HG03439 (cell line): ENCODE data around the gene RGS12.
"Not testable (repeated sequence)": the region's sequence is repeated elsewhere in the genome, so short reads cannot be mapped to it uniquely, and the experiment has no call there.

ENCODE experiments used
- ATAC-seq: cut with Tn5 transposase; IDR thresholded peaks from one replicate; pipeline ENCODE4 v1.9.1; 2021; ENCODE audit warnings: mild to moderate bottlenecking, moderate library complexity; ENCODE audit not compliant: unreplicated experiment

The RGS12 gene

GRCh38 chr4:3296651-3297050 lies 3.8 kb downstream of the RGS12 start:
- ATAC-seq: no peak

DNA sequence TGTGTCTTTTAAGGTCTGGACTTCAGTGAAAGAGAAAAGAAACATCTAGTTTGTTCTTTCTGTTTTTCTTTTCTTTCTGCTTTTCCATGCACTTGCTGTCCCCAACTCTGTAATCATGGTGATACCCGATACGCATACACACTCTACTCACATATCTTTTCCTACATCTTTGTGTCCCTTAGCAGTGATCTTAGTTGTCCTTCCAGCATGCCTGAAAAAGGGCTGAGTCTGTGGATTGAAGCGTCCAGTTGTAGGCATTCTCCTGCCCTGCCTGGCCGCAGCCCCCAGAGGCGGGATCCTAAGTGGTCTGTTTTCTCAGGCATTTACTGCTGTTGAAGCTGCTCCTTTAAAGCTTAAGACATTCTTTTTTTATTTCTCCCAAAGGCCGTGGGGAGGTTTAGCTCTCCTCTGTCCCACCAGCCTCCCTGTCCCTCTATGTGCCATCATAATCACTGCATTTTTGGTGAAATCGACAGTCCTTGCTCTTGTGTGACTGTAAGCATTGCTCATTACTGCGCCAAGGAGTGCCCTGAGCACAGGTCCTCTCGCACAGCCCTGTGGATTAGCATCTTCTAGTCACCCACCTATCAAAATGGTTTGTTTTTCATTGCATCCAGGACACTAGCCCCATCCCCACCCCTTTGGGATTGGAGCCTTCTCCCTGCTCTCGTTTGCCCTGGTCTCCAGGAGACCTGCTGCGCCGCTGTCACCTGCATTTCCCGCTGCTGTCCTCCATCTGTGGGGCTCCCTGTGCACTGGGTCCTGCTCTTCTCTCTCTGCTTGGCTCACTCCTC lies 4.4 kb downstream of the RGS12 start:
- ATAC-seq: no peak

DNA sequence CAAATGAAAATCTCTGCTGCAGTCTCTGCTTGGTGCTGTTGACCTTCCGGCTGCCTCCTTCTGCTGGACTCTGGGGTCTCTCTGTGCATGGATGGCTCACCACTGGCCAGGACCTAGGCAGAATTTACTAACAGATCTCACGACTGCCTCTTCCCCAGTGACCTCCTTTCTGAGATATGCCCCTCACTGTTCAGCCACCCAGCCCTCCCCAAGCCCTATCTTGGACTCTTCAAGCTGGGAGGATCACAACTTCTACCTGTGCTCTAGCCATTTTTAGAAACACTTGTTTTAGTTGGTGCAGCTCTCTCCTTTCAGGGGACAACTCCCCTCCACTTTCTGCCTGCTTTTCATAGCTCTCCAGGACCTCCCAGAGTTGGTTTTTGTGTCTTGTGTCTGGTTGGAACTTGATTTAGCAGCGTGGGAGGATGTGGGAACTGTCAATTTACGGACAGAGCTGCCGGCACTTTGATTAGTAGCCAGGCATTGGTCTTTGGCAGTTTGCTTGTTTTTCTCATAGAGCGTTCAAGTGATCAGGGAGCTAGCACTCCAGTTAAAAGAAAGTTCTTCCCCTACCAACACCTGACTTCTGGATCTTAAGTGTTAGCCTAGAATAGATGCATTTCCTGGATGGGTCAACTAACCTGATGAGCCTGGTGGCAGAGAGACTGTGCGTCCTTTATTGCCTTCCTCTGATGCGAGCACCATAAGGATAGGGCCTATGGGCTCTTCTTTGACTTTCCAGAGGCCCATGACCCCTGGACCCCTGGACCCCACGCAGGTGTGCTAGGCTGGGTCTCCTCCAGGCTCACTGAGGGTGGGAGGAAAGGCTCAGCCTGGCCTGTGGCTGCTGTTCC lies 6.5 kb downstream of the RGS12 start:
- ATAC-seq: no peak

DNA sequence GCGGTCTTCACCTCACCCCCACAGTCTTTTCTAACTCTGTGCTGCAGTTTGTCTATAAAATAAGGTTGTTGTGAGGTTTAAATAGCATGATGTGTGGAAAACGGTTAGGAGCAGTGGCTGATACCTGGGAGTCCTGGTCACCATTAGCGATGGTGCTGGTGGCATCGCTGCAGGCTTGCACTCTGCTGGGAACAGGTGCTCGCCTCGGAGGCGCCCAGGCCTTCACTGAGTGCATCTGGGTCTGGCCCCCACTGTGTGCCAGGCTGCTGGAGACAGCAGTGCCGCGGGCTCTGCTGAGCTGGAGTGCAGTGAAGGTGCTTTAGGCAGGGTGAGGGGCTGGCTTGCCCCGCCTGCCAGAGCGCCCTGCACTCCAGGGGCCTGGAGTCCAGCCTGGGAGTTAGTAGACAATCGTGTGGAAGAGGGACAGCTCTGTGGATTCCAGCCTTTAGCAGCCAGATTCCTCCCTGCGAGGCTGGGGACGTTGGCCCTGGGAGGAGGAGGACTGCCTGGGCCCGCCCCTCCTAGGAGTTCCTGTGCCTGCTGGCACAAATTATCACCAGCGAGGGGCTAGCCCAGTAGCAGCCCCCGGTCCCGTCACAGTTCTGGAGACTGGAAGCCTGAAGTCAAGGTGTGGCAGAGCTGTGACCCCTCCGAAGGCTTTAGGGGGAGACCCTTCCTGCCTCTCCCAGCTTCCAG lies 7.3 kb downstream of the RGS12 start:
- ATAC-seq: no peak

DNA sequence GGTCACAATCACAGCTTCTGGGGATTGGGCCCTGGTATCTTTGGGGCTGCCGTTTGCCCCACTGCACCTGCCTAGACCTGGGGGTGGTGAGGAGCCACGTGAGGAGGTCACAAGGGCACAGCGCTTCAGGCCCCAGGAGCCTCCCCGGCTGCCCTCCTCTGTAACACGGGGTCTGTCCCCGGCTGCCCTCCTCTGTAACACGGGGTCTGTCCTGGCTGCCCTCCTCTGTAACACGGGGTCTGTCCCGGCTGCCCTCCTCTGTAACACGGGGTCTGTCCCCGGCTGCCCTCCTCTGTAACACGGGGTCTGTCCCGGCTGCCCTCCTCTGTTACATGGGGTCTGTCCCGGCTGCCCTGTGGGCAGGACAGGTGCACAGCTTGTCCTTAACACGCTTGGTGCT lies 8.1 kb downstream of the RGS12 start:
- ATAC-seq: not testable (repeated sequence)

DNA sequence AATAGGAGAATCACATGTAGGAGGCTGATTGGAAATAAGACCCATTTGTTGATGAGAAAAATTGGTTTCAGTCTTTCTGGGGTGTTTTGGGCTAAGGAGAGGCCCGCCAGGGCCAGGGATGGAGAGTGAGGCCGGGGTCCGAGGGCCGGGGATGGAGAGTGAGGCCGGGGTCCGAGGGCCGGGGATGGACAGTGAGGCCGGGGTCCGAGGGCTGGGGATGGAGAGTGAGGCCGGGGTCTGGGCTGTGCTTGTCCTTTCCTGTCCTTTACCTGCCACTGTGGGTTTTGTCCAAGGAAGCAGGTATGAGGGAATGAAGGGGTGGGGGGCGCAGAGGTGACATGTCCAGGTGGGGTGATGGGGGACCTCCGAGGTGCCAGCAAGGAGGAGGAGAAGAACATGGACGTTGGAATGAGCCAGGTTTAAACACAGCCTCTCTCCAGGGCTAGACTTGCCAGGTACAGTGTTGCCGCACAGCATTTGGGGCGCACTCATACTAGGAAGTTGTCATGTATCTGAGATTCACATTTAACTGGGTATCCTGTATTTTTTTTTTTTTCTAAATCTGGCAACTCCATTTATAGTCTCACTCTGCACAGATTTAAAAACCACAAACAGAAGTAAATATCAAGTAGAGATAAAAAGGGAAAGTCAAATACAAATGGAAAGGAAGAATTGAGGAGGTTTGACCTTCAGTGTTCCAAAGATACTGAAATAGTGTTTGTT lies 8.8 kb downstream of the RGS12 start:
- ATAC-seq: no peak

DNA sequence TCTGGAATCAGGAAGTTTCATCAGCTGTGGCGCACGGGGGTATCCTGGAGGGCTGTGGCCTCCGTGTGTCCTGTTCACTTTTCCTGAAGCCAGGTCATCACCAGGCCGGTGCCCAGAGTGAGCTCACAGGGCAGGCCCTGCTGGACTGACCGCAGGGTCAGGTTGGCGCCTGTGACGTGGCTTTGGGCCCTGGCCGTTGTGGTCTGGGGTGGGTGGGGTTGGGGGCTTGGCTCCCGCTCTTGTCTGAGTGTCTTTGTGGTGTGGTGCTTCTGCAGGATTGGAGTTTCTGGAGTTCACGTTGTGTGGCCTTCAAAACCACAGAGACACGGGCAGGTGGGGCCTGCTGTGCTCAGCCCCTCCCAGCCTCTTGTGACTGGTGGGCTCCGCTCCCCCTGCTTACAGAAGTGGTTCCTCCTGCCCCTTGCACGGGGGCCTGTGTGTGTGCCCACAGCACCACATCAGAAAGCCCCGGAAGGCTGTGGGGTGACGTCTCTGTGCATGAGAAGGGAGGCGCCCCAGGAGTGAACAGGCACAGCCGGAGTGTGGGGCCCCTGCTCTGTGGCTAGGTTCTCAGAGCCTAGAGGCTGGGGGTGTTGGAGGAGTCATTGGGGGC lies 9.5 kb downstream of the RGS12 start:
- ATAC-seq: no peak

- ATAC-seq: no peak
Measured at GRCh38 chr4:3302786-3303564, 10.2 kb downstream of the RGS12 start.

DNA sequence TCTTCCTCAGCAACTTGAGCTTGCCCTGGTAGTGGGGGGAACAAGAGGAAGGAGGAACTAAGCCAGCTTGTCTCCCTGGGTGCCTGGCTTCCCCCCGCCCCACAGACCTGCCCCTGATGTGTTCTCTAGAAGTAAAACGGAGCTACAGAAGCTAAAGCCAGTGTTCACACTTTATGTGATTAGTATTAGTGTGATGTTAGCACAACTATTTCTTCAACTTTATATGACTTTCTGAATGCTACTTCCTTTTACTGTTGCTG lies 10.7 kb downstream of the RGS12 start:
- no peak for ATAC-seq

DNA sequence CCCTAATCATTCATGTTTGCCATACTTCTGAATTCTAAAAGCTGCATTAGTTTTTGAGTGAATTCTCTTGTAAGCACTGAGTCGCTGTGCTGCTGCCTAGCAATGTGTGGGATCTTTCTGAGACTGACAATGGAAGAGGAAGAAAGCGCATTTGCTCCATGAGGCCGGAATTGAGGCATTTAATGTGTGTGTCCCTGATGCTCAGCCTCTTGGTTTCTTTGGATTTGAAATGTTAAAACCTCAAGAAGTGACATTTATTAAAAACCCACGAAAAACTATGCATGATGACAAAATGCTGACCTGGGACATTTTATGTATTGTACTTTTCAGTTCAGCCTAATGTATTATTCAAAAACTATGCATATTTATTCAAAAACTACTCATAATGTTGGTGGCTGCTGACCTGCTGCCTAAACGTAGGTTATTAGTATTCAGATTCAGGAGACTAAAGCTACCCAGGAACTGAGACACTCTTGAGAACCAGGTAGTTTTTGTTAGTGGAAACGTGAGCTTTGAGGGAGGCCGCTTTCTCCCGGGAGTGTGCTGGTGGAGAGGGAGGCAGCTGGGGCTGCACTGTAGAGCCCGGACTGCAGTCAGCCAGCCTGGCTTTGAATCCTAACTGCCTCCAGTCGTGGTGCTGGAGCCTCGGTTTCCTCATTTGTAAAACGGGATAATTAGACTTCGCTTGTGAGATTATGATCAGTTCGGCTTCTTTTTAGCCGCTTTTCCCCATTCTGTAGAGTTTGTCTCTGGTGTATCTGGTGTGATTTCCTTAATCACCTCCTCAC lies 11.3 kb downstream of the RGS12 start:
- no peak for ATAC-seq

DNA sequence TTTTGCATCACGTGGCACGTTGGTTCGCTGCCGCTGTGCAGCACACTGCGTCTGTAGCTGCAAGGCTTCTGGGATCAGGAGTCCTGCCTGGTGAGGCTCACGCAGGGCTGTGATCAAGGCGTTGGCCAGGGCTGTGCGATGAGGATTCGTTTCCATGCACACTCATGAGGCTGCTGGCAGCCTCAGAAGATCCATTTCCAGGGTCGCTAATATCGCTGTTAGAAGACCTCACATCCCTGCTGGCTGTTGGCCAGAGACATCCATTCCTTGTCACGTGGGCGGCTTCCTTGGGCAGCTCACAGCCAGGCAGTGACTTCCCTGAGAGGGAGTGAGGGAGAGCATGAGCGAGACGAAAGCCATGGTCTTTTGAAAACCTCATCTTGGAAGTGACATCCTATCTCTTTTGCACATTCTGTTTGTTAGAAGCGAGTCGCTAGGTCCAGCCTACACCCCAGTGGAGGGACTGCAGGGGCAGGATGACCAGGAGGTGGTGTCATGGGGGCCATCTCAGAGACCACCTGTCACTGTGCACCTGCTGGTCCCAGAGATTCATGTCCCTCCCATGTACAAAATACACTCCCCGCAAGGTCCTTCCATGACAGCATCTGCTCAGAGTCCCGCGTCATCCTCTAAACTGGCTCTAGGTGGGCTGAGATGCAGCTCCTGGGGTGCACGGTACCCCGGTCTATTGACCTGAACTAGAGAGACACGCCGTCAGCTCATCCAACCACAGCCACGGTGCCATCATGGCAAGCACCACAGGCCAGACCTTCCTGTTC lies 12.2 kb downstream of the RGS12 start:
- no peak for ATAC-seq

DNA sequence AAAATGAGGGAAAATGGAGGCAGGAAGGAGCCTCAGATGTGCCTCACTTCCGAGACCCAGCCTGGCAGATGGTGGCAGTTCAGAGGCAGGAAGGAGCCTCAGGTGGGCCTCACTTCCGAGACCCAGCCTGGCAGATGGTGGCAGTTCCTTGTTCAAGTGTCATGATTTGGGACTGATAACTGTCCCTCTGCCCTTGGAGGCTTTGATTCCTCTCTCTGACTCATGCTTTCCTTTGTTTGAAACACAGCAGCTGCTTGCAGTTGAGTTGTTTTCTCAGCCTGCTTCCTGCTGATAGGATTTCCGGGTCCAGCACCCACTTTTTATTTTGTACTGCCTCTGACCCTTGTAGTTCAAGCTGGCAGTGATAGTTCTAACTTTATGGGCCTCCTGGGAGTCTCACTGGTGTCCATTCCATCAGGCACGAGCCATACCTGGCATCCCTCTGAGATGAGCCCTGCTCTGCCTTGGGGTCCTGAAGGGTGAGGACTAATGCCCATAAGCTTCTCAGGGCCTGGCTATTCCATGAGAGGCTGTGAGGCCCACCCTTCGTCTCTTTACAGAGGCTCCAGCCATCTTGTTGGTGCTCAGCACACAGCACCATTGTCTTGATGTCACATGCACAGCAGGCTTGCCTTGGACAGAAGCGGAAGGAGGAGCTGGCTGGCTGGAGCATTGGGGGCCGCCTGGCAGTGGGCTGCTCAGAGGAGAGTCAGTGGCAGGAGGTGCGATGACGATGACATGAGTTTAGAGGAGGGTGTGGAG lies 13.0 kb downstream of the RGS12 start:
- no peak for ATAC-seq

- no peak for ATAC-seq
Measured at GRCh38 chr4:3306450-3306849, 13.6 kb downstream of the RGS12 start.

GRCh38 chr4:3307060-3307459 lies 14.2 kb downstream of the RGS12 start:
- ATAC-seq: no peak

GRCh38 chr4:3307486-3307885 lies 14.7 kb downstream of the RGS12 start:
- ATAC-seq: no peak

DNA sequence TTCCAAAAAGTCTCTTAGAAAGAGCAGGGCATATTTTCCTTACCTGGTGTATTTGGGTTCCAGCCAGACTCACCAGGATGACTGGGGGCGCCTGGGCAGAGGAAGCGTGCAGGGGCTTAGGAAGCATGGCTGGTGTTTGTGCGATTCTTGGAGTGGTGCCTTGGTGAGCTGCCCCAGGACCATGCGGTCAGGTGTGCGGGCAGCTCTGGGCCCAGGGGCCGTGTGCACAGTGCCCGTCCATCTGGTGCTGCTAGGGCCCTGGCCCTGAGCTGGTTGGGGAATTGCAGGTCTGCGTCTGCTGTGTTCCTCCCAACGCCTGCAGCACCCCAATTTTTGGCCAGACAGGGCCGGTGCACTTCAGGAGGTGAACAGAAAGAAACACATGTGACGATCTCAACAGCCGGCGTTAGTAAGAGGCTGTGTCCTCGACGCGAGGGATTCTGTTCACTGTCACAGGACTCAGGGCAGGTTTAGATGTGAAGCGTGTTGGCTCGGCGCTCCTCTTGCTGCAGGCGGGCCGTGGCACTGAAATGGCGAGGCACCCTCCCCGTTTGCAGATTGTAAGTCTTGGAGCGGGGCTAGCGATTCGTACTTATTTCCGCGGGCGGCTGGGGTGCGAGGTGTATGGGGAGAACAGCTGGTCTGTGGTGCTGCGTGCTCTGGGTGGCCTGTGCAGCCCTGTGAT lies 15.2 kb downstream of the RGS12 start:
- ATAC-seq: no peak

GRCh38 chr4:3308691-3309090 lies 15.9 kb downstream of the RGS12 start:
- ATAC-seq: no peak
